GM18520 (cell line): ENCODE results near the gene DLG1.
"Not testable (repeated sequence)": the region's sequence is repeated elsewhere in the genome, so short reads cannot be mapped to it uniquely, and the experiment has no call there.

Experiments used
- ATAC-seq: cut with Tn5 transposase; IDR thresholded peaks from one replicate; pipeline ENCODE4 v1.9.1; 2021; ENCODE audit not compliant: unreplicated experiment

The DLG1 gene

DNA sequence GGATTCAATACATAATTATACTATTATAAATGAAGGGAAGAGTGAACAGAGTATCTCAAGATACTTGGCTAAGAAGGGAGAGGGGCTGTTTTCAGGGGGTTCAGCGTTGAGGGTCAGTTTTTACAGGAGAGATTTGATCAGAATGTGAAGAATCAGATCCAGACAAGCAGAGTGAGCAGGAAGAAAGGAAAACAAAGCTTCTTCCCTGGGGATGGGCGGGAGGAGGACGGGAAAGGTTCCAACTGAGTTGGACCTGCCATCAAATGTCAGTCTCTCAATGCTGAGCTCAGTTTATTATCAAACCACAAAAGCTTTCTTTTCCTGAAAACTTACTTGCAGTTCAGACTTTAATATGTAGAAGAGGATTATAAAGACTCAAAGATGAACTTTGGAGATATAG lies 262.8 kb downstream of the DLG1 start:
- no peak for ATAC-seq

DNA sequence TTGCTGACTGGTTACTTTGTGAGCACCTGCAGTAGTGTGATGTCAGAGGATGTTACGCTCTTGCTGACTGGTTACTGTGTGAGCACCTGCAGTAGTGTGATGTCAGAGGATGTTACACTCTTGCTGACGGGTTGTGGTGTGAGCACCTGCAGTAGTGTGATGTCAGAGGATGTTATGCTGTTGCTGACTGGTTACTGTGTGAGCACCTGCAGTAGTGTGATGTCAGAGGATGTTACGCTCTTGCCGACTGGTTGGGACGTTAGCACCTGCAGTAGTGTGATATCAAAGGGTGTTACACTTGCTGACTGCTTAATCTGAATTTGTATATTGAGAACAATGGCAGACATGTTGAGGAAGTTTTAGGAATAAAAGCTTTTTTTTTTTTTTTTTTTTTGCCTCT lies 263.6 kb downstream of the DLG1 start:
- not testable (repeated sequence) for ATAC-seq

DNA sequence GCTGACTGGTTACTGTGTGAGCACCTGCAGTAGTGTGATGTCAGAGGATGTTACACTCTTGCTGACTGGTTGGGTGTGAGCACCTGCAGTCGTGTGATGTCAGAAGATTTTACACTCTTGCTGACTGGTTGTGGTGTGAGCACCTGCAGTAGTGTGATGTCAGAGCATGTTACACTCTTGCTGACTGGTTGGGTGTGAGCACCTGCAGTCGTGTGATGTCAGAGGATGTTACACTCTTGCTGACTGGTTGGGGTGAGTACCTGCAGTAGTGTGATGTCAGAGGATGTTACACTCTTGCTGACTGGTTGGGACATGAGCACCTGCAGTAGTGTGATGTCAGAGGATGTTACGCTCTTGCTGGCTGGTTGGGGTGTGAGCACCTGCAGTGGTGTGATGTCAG lies 264.6 kb downstream of the DLG1 start:
- not testable (repeated sequence) for ATAC-seq

DNA sequence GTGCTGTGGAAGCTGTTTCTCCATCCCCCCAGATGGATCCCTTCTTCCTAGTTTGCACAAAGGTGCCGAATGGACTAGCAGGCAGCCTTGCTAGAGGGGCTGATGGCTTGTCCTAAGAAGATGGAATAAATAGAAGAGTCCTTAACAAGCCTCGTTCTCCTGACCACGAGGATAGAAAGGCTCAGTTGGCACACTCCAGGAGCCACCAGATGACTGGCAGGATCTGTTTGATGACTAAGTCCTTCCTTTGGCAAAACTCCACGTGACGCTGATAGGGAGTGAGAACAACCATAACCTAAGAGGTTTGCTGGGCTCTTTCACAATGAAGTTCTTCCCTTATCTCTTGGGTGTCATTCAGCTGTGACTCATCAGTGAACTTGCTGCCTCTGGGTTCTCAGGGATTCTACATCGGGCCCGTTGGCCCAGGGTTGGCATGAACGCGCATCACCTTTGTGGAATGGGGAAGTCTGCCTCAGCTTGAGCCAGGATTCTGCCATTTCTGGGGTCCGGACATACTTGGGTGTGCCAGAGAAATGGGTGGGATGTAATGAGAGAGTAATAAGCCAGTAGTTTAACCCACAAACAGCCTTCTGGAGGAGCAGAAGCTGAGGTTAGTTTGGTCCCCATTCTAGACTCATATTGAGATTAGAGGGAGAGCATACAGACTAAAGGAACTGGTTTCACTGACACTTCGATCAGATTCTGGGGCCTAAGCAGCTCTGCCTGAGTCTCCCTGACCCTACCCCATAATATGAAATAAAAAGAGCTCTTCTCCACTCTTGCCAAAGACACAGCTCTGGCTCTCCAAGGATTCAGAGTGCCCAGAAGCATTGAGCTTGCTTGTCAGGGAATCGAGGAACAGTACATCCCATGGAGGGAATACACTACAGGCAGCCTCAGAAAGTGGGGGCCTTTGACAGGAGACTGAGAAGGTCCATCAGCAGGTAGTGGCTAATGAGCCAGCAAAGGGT lies 266.8 kb downstream of the DLG1 start:
- no peak for ATAC-seq

- no peak for ATAC-seq
Observed at GRCh38 chr3:197030379-197031314, 267.8 kb downstream of the DLG1 start.

GRCh38 chr3:197029511-197030167 lies 268.8 kb downstream of the DLG1 start, which contains the start of gene MELTF:
TSS of gene MELTF (minus strand) at chr3:197029817. CDS start at chr3:197029702, 115 bp downstream.
- no peak for ATAC-seq

- ATAC-seq = no peak
Observed at GRCh38 chr3:197028728-197029510, 269.5 kb downstream of the DLG1 start.

GRCh38 chr3:197027896-197028727 lies 270.3 kb downstream of the DLG1 start:
- no peak for ATAC-seq

- no peak for ATAC-seq
Observed at GRCh38 chr3:197027151-197027895, 271.1 kb downstream of the DLG1 start.

- ATAC-seq = no peak
Observed at GRCh38 chr3:197026481-197026866, 271.9 kb downstream of the DLG1 start.

DNA sequence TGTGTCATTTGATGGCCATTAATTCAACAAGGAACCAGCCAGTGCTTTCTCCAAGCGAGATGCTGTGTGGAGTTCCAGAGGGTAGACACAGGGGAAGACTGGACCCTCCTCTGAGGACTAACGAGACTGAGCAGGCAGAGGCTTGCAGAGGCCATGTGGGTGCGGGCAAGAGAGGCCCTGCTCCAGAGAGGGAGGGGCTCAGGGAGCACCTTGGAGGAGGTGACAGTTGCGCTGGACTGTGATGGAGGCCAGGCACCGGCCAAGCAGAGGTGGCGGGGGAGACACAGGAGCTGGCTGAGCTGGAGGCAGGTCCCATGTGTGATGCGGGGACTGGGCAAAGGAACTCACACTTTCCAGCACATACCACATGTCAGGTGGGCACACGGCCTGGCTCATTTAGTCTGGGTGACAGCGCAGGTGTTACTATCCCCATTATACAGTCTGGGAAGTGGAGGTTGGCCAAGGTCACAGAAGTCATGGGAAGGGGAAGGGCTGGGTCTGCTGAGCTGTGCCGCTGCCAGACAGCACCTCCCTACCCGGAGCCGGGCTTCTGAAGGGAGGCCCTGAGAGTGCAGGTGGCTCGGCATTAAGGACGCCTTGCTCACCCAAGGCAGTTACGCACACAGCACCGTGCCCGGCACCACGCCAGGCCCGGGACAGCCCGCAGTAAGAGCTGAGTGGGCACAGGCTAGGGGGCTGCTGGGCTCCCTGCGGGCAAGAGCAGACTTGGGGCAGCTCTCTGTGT lies 272.5 kb downstream of the DLG1 start:
- no peak for ATAC-seq

GRCh38 chr3:197024881-197025735 lies 273.3 kb downstream of the DLG1 start:
- ATAC-seq = no peak

DNA sequence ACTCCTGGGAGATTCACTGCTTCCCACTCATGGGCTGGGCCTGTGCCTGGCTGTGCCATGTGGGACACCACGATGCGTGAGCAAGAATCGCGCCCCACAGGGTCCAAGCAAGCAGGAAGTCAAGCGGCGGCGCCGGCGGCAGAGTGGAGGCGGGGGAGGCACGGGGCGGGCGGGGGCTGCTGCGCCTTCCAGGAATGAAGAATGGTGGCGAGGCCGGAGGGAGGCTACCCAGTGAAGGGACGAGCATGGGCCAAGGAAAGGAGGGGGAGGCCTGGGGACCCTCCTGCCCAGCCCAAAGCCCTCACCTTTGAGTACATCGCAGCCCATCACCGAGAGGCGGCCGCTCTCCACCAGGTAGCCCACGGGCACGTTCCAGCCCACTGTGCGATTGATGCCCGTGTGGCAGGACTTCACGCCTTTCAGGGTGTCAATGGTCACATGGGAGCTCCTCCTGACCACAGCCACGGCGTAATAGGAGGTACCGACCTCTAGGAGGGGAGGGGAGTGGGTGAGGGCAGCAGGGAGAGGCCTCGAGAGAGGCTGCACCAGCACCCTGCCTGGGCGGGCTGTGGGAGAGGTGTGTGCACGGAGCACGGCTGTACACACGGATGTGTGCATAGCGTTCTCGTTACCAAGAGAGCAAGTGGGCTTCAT lies 274.3 kb downstream of the DLG1 start:
- no peak for ATAC-seq

GRCh38 chr3:197023241-197023997 lies 275.0 kb downstream of the DLG1 start:
- ATAC-seq = no peak

DNA sequence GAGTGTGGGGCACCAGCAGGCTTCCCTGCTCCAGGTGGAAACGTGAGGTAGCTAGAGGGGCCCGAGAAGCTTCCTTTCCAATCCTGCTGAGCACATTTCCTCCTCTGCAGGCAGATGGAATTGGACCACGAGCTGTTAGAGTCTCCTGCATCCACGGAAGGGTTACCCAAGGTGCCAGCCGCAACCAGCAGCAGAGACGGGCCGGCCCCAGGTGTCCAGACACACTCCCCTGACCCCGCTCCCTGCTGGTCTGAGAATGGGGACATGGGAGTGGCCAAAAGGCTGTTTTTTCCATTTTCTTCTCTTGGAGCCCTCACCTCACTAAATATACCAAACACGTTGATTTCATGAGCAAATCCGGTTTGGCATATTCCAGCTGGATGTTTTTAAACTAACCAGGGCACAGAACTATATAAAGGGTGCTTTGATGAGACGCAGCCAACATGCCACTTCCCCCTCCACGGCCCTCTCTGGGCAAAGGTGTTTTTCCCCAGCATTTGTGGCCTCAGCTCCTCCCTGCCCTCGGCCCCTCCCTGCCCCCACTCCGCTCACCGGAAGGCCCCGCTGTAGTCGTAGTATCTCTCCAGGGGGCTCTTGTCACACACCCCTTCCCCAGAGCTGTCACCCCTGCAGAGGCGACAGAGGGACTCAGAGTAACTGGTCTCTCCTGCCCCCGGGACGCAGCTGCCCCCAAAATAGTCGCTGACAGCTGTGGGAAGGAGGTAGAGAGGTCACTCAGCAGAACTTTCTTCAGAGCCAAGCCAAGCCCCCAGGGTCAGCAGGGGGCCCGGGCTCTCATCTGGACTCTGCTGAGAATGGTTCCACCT lies 275.8 kb downstream of the DLG1 start:
- no peak for ATAC-seq
